KMS-11 (cell line): ENCODE results near the gene NPB.

Source experiments
- H2AFZ ChIP-seq: fragments of 200-600 bp; sonication (generic); 2 replicates; pipeline ENCODE4 v1.6.1; 2016; ENCODE audit warnings: antibody characterized with exemption, mixed run types, low read depth
- H3K27ac ChIP-seq: fragments of 200-600 bp; sonication (generic); 2 replicates; pipeline ENCODE4 v1.6.1; 2016; ENCODE audit warnings: mild to moderate bottlenecking, mixed run types
- H3K27me3 ChIP-seq: fragments of 200-600 bp; sonication (generic); 2 replicates; pipeline ENCODE4 v1.6.1; 2017; ENCODE audit warnings: mild to moderate bottlenecking, low read depth, mixed run types, moderate library complexity; ENCODE audit not compliant: insufficient read depth
- H3K36me3 ChIP-seq: fragments of 200-600 bp; sonication (generic); 2 replicates; pipeline ENCODE4 v1.6.1; 2017; ENCODE audit warnings: mild to moderate bottlenecking, mixed run types; ENCODE audit not compliant: insufficient read depth
- H3K4me1 ChIP-seq: fragments of 200-600 bp; sonication (generic); 2 replicates; pipeline ENCODE4 v1.6.1; 2016; ENCODE audit warnings: mild to moderate bottlenecking, low read depth, mixed run types; ENCODE audit not compliant: poor library complexity, severe bottlenecking
- H3K4me2 ChIP-seq: fragments of 200-600 bp; sonication (generic); 2 replicates; pipeline ENCODE4 v1.7.0; 2016; ENCODE audit warnings: mild to moderate bottlenecking, mixed run types
- H3K4me3 ChIP-seq: fragments of 200-600 bp; sonication (generic); IDR thresholded peaks from 2 replicates; pipeline ENCODE4 v1.6.1; 2017; ENCODE audit warnings: low read depth, low read length, mixed read lengths; ENCODE audit not compliant: insufficient read depth
- H3K79me2 ChIP-seq: fragments of 200-600 bp; sonication (generic); 2 replicates; pipeline ENCODE4 v1.6.1; 2016; ENCODE audit warnings: low read depth, mixed run types; ENCODE audit not compliant: insufficient read depth
- H3K9ac ChIP-seq: fragments of 200-600 bp; sonication (generic); 2 replicates; pipeline ENCODE4 v1.6.1; 2016; ENCODE audit warnings: mild to moderate bottlenecking, mixed run types
- H4K20me1 ChIP-seq: fragments of 200-600 bp; sonication (generic); 2 replicates; pipeline ENCODE4 v1.6.1; 2016; ENCODE audit warnings: mild to moderate bottlenecking, mixed run types; ENCODE audit not compliant: insufficient read depth
- CTCF ChIP-seq: fragments of 200-600 bp; sonication (generic); conservative IDR thresholded peaks from 2 replicates; pipeline ENCODE4 v1.6.1; 2017; ENCODE audit warnings: low read depth, mild to moderate bottlenecking, antibody characterized with exemption, low read length, moderate library complexity, mixed read lengths

Gene NPB

DNA sequence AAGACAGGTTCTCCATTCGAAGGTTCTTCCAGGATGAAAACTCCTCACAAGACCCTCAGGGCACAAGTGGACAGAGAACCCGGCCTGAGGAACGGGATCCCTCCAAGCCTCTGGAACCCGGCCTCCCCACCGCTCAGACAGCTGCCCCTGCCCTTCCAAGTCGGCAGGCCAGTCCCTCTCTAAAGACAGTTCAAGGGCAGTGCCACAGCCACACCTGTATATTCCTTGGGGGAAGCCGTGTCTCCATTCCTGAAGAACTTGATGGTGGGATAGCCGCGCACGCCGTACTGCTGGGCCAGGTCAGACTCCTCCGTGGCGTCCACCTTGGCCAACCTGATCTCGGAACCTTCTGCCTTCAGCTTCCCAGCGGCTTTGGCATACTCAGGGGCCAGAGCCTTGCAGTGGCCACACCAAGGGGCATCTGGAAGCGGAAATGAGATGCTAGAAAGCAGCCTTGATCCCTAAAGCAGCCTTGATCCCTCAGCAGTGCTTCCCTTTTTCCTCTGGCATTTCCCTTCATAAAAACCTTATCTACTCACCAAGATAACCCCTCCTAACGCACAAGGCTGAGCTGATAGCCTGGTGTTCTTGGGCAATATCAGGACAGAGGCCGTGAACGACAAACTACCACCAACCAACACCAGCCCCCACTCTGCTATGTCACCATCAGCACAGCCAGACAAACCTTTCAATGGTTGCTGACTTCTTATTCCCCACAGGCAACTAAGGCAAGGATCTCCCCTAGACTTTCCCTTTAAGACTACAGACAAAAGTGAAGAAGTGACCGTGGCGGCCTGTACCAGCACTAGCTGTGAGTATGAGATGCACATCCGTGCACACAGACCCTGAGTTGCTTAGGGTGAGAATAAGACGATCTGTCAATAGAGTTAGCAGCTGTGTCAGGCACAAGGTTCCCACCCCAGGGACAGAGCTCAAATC is 42.8 kb upstream of the NPB start:
- Histone ChIP-seq H2AFZ (no peak overlapping the region), H3K9ac (peak overlapping the region; percentile 80; the same call in 1 of the 2 replicates), H3K36me3 (peaks cover 14% of the 10 kb centered on the region; the same call in 1 of the 2 replicates), H3K79me2 (peaks cover 86% of the 10 kb centered on the region), H3K4me2 (peak overlapping the region; percentile 97), H3K4me1 (peaks cover 40% of the 10 kb centered on the region), H3K27me3 (no peaks in the 10 kb centered on the region), H3K4me3 (peak overlapping the region; percentile 43), H4K20me1 (peaks cover 15% of the 10 kb centered on the region), H3K27ac (peak overlapping the region; percentile 54; the same call in 1 of the 2 replicates)
- TF ChIP-seq CTCF, result no peak

DNA sequence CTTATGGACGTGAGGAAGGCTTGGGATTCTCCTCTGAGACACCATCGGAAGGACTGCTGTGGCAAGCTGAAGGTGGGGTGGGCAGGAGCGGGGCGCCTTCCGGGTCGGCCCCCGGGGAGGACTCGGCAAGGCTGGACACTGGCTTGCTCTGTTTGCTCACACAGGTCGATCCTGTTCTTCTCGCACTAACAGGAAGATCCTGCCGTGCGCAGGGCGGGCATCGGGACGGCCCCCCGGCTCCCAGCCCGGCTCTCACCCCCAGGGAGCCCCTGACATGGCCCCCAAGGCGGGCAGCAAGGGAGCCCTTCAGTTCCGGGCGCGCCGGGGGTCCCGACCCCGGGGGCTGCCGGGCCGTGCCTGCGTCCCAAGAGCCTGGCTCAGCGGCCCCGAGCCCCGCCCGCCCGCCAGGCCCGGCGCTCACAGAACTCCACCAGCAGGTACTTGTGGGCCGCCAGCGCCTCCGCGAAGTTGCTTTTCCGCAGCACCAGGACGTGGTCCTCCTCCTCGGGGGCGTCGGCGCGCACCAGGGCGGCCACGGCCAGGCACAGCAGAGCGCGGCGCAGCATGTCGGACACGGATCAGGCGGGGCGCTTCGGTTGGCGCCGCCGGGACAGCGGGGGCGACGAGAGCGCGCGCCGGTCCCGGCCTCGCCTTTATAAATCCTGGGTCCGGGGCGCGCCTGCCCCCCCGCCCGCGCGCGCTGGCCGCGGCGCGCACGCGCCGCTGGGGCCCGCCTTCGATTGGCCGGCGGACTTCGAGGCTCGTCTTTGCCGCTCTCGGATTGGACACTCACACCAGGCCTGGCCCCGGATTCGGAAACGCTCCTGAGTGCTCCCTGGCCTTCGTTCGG is 41.9 kb upstream of the NPB start, which contains the start of gene P4HB:
Gene P4HB (minus strand): TSS at position 630 of the 850 bp plus-strand sequence. CDS start 64 bp downstream, at position 566.
- no peaks in the 10 kb centered on the region for H3K27me3 ChIP-seq
- peak within 1 kb of the TSS; percentile 43 for H3K4me3 ChIP-seq
- peak within 1 kb of the TSS; percentile 97 for H3K4me2 ChIP-seq
- TF ChIP-seq CTCF, result no peak
- H3K4me1 ChIP-seq, result peaks cover 45% of the 10 kb centered on the region
- peaks cover 15% of the 10 kb centered on the region for H4K20me1 ChIP-seq
- H3K9ac ChIP-seq, result peak within 1 kb of the TSS; percentile 81
- H3K27ac ChIP-seq, result peak within 1 kb of the TSS; percentile 81
- H3K36me3 ChIP-seq, result peaks cover 10% of the 10 kb centered on the region; the same call in 1 of the 2 replicates
- H2AFZ ChIP-seq, result peak within 1 kb of the TSS; percentile 29; the same call in 1 of the 2 replicates
- H3K79me2 ChIP-seq, result peaks cover 82% of the 10 kb centered on the region

DNA sequence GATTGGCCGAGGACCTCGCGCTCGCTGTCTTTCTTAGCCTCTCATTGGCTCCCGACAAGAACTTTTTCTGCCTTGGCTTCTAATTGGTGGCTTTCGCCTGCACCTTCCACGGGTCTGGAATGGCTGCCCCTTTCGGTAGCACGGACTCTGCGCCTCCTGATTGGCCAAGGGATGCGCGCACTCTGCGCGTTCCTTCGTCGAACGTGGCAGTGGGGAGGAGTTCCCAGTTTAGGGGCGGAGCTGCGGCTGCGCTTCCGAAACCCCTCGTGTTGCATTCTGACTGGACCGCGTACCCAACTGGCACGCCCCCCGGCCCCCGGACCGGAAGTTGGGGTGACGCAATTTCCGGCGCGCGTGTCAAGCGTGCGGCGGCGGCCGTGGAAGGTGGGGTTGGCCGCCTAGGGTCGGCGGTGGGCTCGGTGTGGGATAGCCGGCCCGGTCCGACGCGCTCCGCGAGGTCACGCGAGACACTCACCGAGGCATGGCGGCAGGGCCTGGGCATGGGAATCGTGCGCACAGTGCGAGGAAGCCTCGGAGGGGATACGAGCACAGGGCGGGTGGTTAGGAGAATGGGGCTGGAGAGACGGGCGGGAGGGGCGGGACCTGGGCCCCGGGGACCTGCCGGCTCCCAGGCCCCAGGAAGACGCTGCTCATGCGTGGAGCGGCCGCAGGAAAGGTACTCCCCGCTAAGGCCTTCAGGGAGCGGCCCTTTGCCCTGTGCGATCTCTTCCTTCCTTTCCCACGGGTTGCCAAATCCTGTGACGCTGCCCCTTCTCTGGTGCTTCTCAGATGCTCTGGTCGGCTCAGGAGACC is 41.1 kb upstream of the NPB start:
- H3K79me2 ChIP-seq, result peaks cover 76% of the 10 kb centered on the region
- peak overlapping the region; percentile 85 for H3K4me2 ChIP-seq
- peaks cover 10% of the 10 kb centered on the region; the same call in 1 of the 2 replicates for H3K36me3 ChIP-seq
- peak overlapping the region; percentile 81 for H3K27ac ChIP-seq
- peaks cover 10% of the 10 kb centered on the region for H4K20me1 ChIP-seq
- H3K4me3 ChIP-seq, result no peak overlapping the region
- peak overlapping the region; percentile 81 for H3K9ac ChIP-seq
- TF ChIP-seq CTCF, result no peak
- H2AFZ ChIP-seq, result 0 out of 2 replicates have a peak overlapping the region, but pooled peaks have one; percentile 14
- peaks cover 52% of the 10 kb centered on the region for H3K4me1 ChIP-seq
- H3K27me3 ChIP-seq, result no peaks in the 10 kb centered on the region
